ENCODE data around the gene HS6ST3. TPM values are rescaled to one million over a fixed set of nuclear protein-coding genes. Genes with fewer than 3 reads are reported as not detected.

The HS6ST3 gene
- total and polyA plus RNA-seq, 2 experiments from 2014 or later = 0.11 TPM; not detected in 1

DNA sequence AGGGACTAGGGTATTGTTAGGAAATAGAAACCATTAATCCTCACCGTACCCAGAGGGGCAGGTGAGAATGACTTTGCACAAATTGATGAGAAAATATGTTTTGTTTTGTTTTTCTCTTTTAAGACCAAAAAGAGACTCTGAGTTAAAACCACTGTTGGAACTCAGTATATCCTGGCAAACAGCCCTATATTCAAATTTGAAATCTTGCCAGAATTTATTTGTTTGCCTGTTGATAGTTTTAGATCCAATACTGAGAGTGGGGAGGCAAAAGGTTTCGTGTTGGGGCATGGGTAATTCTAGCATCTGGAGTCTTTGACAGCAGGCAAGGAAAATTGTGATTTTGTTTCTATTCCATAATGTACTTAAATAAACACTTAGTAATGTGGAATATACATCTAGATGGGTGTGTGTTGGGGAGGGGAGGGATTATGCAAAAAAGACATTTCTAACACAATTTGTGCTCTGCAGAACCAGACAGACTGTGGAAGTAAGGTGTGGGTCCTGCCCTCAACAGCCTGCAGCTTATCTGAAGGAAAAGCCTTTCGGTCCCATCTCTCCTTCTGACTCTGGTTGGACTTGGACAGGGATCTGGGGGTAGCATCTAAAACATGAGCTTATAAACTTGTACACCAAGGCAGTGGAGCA lies 713.7 kb downstream of the HS6ST3 start:
- Histone ChIP-seq H4K20me1 (ENCODE audit: insufficient read depth) (no peaks in the 10 kb centered on the region), H3K4me1 (ENCODE audit: insufficient read depth) (no peaks in the 10 kb centered on the region), H3K27ac (no peak overlapping the region), H3K27me3 (replicated peaks; ENCODE audit: insufficient read depth) (no peaks in the 10 kb centered on the region), H3K4me2 (ENCODE audit: unreplicated experiment) (no peak overlapping the region), H3K79me2 (ENCODE audit: insufficient read depth) (no peaks in the 10 kb centered on the region), H3K9me3 (ENCODE audit: low read depth) (no peaks in the 10 kb centered on the region), H2AFZ (no peak overlapping the region), H3F3A (ENCODE audit: insufficient read depth) (no peaks in the 10 kb centered on the region), H3K9ac (no peak overlapping the region), H3K4me3 (no peak overlapping the region), H3K36me3 (ENCODE audit: low read depth) (no peaks in the 10 kb centered on the region), H3K9me2 (ENCODE audit: insufficient read depth) (no peaks in the 10 kb centered on the region)
- in situ Hi-C loops (cut with MboI) = no loop called here
- 53 to 61% methylated on average over 3 of the region's 3 CpGs for WGBS, 2 experiments (ENCODE audit: low coverage in 1 of 2, low lambda C conversion rate in 2 of 2, missing lambda C conversion rate in 2 of 2)
- no peak for TF ChIP-seq EZH2phosphoT487 (IDR thresholded peaks at IDR 0.05; ENCODE audit: insufficient read depth, low read depth)
- no peak for TF ChIP-seq EZH2 (IDR thresholded peaks at IDR 0.05; ENCODE audit: insufficient read depth, poor library complexity, severe bottlenecking)
- DNase-seq = no peak

DNA sequence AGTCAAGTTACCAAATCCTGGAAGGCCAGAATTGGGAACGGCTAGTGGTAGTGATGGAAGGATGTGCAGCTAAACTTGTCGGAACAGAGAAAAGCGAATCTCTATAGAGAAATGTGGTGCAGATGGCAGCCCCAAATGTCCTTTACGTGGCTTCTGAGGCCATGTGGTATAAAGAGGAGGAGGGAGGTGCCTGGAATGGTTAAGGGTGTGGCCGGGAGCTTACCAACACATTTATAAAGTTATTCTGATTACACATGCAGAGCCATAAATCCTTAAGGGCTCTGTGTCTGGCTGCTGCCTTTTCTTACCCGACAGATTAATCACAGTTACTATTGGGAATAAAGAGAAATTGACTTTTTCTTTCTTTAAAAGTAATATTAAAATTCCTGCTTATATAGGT lies 714.3 kb downstream of the HS6ST3 start:
- H3K9ac ChIP-seq = no peak overlapping the region
- no peaks in the 10 kb centered on the region for H3K4me1 ChIP-seq (ENCODE audit: insufficient read depth)
- TF ChIP-seq EZH2phosphoT487 (IDR thresholded peaks at IDR 0.05; ENCODE audit: insufficient read depth, low read depth) (no peak), EZH2 (IDR thresholded peaks at IDR 0.05; ENCODE audit: insufficient read depth, poor library complexity, severe bottlenecking) (no peak)
- no peak overlapping the region for H3K27ac ChIP-seq
- no peak for DNase-seq
- in situ Hi-C loops (cut with MboI) = no loop called here
- no peaks in the 10 kb centered on the region for H3K27me3 ChIP-seq (replicated peaks; ENCODE audit: insufficient read depth)
- WGBS, 2 experiments (ENCODE audit: low coverage in 1 of 2, low lambda C conversion rate in 2 of 2, missing lambda C conversion rate in 2 of 2) = 20 to 21% methylated on average over 6 of the region's 6 CpGs
- H3K36me3 ChIP-seq (ENCODE audit: low read depth) = no peaks in the 10 kb centered on the region
- no peak overlapping the region for H2AFZ ChIP-seq
- no peaks in the 10 kb centered on the region for H3K79me2 ChIP-seq (ENCODE audit: insufficient read depth)
- H3K9me3 ChIP-seq (ENCODE audit: low read depth) = no peaks in the 10 kb centered on the region
- H3K9me2 ChIP-seq (ENCODE audit: insufficient read depth) = no peaks in the 10 kb centered on the region
- no peaks in the 10 kb centered on the region for H4K20me1 ChIP-seq (ENCODE audit: insufficient read depth)
- no peak overlapping the region for H3K4me3 ChIP-seq
- no peaks in the 10 kb centered on the region for H3F3A ChIP-seq (ENCODE audit: insufficient read depth)
- no peak overlapping the region for H3K4me2 ChIP-seq (ENCODE audit: unreplicated experiment)

DNA sequence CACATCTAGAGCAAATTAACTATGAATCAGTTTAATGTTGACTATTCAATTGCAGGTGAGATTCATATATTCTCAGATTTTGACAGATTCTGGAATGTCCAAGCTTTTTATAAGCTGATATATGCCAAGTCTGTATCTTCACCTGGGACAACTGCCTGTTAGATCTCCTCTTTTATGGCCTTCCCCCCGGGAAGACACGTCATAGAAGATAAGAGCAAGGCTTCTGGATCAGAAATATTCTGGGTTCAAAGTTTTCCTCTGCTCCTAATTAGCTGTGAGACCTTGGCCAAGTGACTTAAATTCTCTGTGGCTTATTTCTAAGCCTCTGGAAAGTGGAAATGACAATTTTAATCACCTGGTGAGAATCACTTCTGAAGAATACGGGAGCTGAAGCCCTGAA lies 716.8 kb downstream of the HS6ST3 start:
- Histone ChIP-seq H3K27ac (no peak overlapping the region), H3K36me3 (ENCODE audit: low read depth) (no peaks in the 10 kb centered on the region), H3K9me2 (ENCODE audit: insufficient read depth) (no peaks in the 10 kb centered on the region), H2AFZ (no peak overlapping the region), H3K4me3 (no peak overlapping the region), H3K27me3 (replicated peaks; ENCODE audit: insufficient read depth) (no peaks in the 10 kb centered on the region), H3K4me2 (ENCODE audit: unreplicated experiment) (no peak overlapping the region), H3K9me3 (ENCODE audit: low read depth) (no peaks in the 10 kb centered on the region), H3F3A (ENCODE audit: insufficient read depth) (no peaks in the 10 kb centered on the region), H4K20me1 (ENCODE audit: insufficient read depth) (no peaks in the 10 kb centered on the region), H3K79me2 (ENCODE audit: insufficient read depth) (no peaks in the 10 kb centered on the region), H3K9ac (no peak overlapping the region), H3K4me1 (ENCODE audit: insufficient read depth) (no peaks in the 10 kb centered on the region)
- in situ Hi-C loops (cut with MboI) = no loop called here
- DNase-seq = no peak
- TF ChIP-seq EZH2 (IDR thresholded peaks at IDR 0.05; ENCODE audit: insufficient read depth, poor library complexity, severe bottlenecking) (no peak), EZH2phosphoT487 (IDR thresholded peaks at IDR 0.05; ENCODE audit: insufficient read depth, low read depth) (no peak)
- 59 to 61% methylated on average over 3 of the region's 3 CpGs for WGBS, 2 experiments (ENCODE audit: low coverage in 1 of 2, low lambda C conversion rate in 2 of 2, missing lambda C conversion rate in 2 of 2)

DNA sequence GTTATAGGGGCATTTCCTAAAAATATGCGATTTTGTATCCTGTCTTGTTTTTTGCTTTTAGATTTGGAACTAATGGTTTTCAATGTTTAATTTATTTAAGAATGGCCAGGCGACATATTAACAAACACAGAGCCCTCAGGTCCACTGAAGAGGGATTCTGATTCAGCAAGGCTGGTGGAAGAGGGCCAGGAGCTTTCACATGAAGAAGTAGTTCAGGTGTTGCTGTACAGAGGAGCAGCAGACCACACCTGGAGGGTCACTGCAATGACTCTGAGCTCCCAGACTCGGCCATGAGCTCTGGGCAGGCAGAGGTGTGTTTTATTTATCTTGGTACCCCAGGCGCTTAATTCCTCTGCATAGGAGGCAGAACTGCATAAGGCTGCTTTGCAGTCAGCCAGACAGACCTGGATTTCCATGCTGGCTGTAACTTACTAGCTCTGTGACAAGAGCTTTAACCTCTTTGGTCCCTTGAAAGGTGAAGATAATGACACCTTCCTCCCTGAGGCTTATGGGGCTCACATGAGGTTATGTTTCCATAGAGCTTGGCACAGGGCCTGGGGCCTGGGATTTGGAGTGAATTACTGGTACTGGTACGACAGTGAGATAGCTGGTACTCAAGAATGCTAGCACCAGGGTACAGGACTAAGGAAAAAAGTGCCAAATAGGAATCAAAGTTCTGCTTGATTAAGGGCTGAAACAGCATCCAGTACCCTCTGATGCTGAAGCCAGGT lies 719.6 kb downstream of the HS6ST3 start:
- Histone ChIP-seq H3K79me2 (ENCODE audit: insufficient read depth) (no peaks in the 10 kb centered on the region), H4K20me1 (ENCODE audit: insufficient read depth) (no peaks in the 10 kb centered on the region), H3K36me3 (ENCODE audit: low read depth) (no peaks in the 10 kb centered on the region), H3K9me3 (ENCODE audit: low read depth) (no peaks in the 10 kb centered on the region), H2AFZ (no peak overlapping the region), H3K4me2 (ENCODE audit: unreplicated experiment) (no peak overlapping the region), H3K4me3 (no peak overlapping the region), H3F3A (ENCODE audit: insufficient read depth) (no peaks in the 10 kb centered on the region), H3K4me1 (ENCODE audit: insufficient read depth) (no peaks in the 10 kb centered on the region), H3K9me2 (ENCODE audit: insufficient read depth) (no peaks in the 10 kb centered on the region), H3K9ac (no peak overlapping the region), H3K27me3 (replicated peaks; ENCODE audit: insufficient read depth) (no peaks in the 10 kb centered on the region), H3K27ac (no peak overlapping the region)
- 52% methylated on average over 5 of the region's 5 CpGs for WGBS, 2 experiments (ENCODE audit: low coverage in 1 of 2, low lambda C conversion rate in 2 of 2, missing lambda C conversion rate in 2 of 2)
- no peak for TF ChIP-seq EZH2phosphoT487 (IDR thresholded peaks at IDR 0.05; ENCODE audit: insufficient read depth, low read depth)
- TF ChIP-seq EZH2 (IDR thresholded peaks at IDR 0.05; ENCODE audit: insufficient read depth, poor library complexity, severe bottlenecking) = no peak
- in situ Hi-C loops (cut with MboI) = no loop called here
- no peak for DNase-seq

All from GM23248 (cell line).